ENCODE measurements around the gene CCDC14. TPM values are rescaled to one million over a fixed set of nuclear protein-coding genes. Genes with fewer than 3 reads are reported as not detected.

Gene CCDC14
- total and polyA plus RNA-seq, 9 of the 15 experiments (the other 6 are each of a cell fraction or from before 2014, with no cell fraction given) = 18.6 to 107 (median 57.3) TPM

GRCh38 chr3:123929325-123929724, 31.7 kb downstream of the CCDC14 start (continued):
- no peak for TF ChIP-seq HMG20B (CRISPR knock-in tag; IDR thresholded peaks at IDR 0.05)
- no peak for TF ChIP-seq PHF8 (IDR thresholded peaks at IDR 0.05; ENCODE audit: borderline replicate concordance, low read length)
- no peak for TF ChIP-seq ZNF695 (CRISPR knock-in tag; IDR thresholded peaks at IDR 0.05)
- TF ChIP-seq BHLHE40 (IDR thresholded peaks at IDR 0.05; ENCODE audit: low read length) = no peak
- TF ChIP-seq KDM1A (IDR thresholded peaks at IDR 0.05) = no peak
- TF ChIP-seq POLR2B (IDR thresholded peaks at IDR 0.05; ENCODE audit: low read depth, partially characterized antibody) = no peak
- TF ChIP-seq FOXK1 (CRISPR knock-in tag; IDR thresholded peaks at IDR 0.05; ENCODE audit: borderline replicate concordance) = no peak
- TF ChIP-seq DNMT1 (IDR thresholded peaks at IDR 0.05) = no peak
- no peak for TF ChIP-seq ZBTB7A (IDR thresholded peaks at IDR 0.05; ENCODE audit: borderline replicate concordance, control insufficient read depth, low read depth, low read length)

GRCh38 chr3:123926396-123926795, 34.6 kb downstream of the CCDC14 start:
- in situ Hi-C loops (cut with MboI) = no loop called here
- no peaks in the 10 kb centered on the region for H4K20me1 ChIP-seq (replicated peaks; ENCODE audit: control insufficient read depth, insufficient read depth, low read length)
- ATAC-seq = no peak
- DNase-seq (ENCODE audit: extremely low read depth in 1 of 4, low spot score in 3 of 4) = no peak
- ChIA-PET POLR2A (no interaction called here), CTCF (ENCODE audit: low intra/inter-chr PET ratio) (no interaction called here)
- BruUV-seq (replicated peaks) = no TSS peak
- intact Hi-C loops (cut with micrococcal nuclease) = no loop called here
- no peaks in the 10 kb centered on the region for H3K9me1 ChIP-seq (ENCODE audit: control insufficient read depth, insufficient read depth, low read length)
- no peaks in the 10 kb centered on the region for H3K4me1 ChIP-seq (replicated peaks in 1 of 2; ENCODE audit: control insufficient read depth in 2 of 2, insufficient read depth in 2 of 2, low read length in 2 of 2)
- no peaks in the 10 kb centered on the region for H3K79me2 ChIP-seq (ENCODE audit: control insufficient read depth, insufficient read depth, low read length)
- no peak for FAIRE-seq
- H3K27ac ChIP-seq (ENCODE audit: extremely low read depth, low read depth, low read length) = no peak overlapping the region
- H3K4me3 ChIP-seq = no peak overlapping the region
- TF ChIP-seq NFIX (CRISPR knock-in tag; IDR thresholded peaks at IDR 0.05; ENCODE audit: low read depth) = no peak
- TF ChIP-seq SIX5 (IDR thresholded peaks at IDR 0.05; ENCODE audit: borderline replicate concordance in 1 of 2, insufficient read depth in 1 of 2, low read depth in 1 of 2, low read length in 2 of 2) = no peak
- TF ChIP-seq ZNF79 (CRISPR knock-in tag; IDR thresholded peaks at IDR 0.05; ENCODE audit: low read depth) = no peak
- TF ChIP-seq MTA2 (IDR thresholded peaks at IDR 0.05; ENCODE audit: low read depth) = no peak
- no peak for TF ChIP-seq HMG20A (CRISPR knock-in tag; conservative IDR thresholded peaks at IDR 0.05)
- no peak for TF ChIP-seq PURB (CRISPR knock-in tag; IDR thresholded peaks at IDR 0.05; ENCODE audit: low read depth)
- H3K27me3 ChIP-seq (ENCODE audit: control insufficient read depth in 2 of 2, insufficient read depth in 2 of 2, low read length in 2 of 2) = no peaks in the 10 kb centered on the region
- H3K36me3 ChIP-seq (ENCODE audit: control insufficient read depth, insufficient read depth, low read length) = peaks cover 28% of the 10 kb centered on the region; the same call in 1 of the 3 replicates
- no peak overlapping the region for H2AFZ ChIP-seq (ENCODE audit: low read depth, low read length)
- H3K9ac ChIP-seq (ENCODE audit: insufficient read depth in 1 of 2, low read depth in 2 of 2, low read length in 2 of 2) = no peak overlapping the region
- H3K9me3 ChIP-seq (replicated peaks; ENCODE audit: control insufficient read depth, insufficient read depth, low read depth, low read length) = no peaks in the 10 kb centered on the region
- no peak overlapping the region for H3K4me2 ChIP-seq (ENCODE audit: insufficient read depth, low read length)
